Left lobe of liver (tissue), 2 donors: Measurements from ENCODE around the gene GLI1. TPM values are rescaled to one million over a fixed set of nuclear protein-coding genes. Genes with fewer than 3 reads are reported as not detected.
"Not testable (repeated sequence)": the region's sequence is repeated elsewhere in the genome, so short reads cannot be mapped to it uniquely, and the experiment has no call there.

Experiments
- ATAC-seq: fragments of 200-7000 bp; cut with Tn5 transposase; one replicate; pipeline ENCODE4 v1.9.1; 2020; ENCODE audit warnings: mild to moderate bottlenecking, moderate library complexity
- DNase-seq: peaks from one replicate; pipeline ENCODE4 v3.0.0-alpha.2; 2020; ENCODE audit warnings: low spot score
- total RNA-seq: library from RNA; stranded (reverse); gene quantifications from one replicate; pipeline ENCODE4 v1.2.1, GENCODE V29; 2021
- donor health status: DM: no; HTN: no; CAD: no; lungs with moderate emphysema.
- donor health status: DM: no; HTN: yes; CAD: no.

Gene GLI1
- total RNA-seq, result 0.20 TPM

GRCh38 chr12:57459750-57460467 is at the start of gene GLI1:
Gene GLI1 (plus strand): TSS chr12:57459785. CDS start chr12:57463692, 3,907 bp downstream.
- ATAC-seq, result no peak
- DNase-seq, result no peak

GRCh38 chr12:57410534-57410933 is 49.1 kb upstream of the GLI1 start:
- ATAC-seq (no peak), DNase-seq (no peak)

- not testable (repeated sequence) for DNase-seq, ATAC-seq
Observed at GRCh38 chr12:57414160-57414559, 45.4 kb upstream of the GLI1 start.

- no peak for DNase-seq
- ATAC-seq, result no peak
Observed at GRCh38 chr12:57415088-57415487, 44.5 kb upstream of the GLI1 start.

GRCh38 chr12:57416039-57416996 is 43.3 kb upstream of the GLI1 start:
- ATAC-seq (no peak), DNase-seq (no peak)

GRCh38 chr12:57418255-57418654 is 41.3 kb upstream of the GLI1 start:
- DNase-seq, result peak; percentile 81
- ATAC-seq, result peak; percentile 92

- ATAC-seq (no peak), DNase-seq (no peak)
Observed at GRCh38 chr12:57419495-57419894, 40.1 kb upstream of the GLI1 start.

- no peak for ATAC-seq
- DNase-seq, result no peak
Observed at GRCh38 chr12:57420482-57420881, 39.1 kb upstream of the GLI1 start.

- not testable (repeated sequence) for ATAC-seq, DNase-seq
Observed at GRCh38 chr12:57426948-57427347, 32.6 kb upstream of the GLI1 start.

- DNase-seq (no peak), ATAC-seq (no peak)
Observed at GRCh38 chr12:57428965-57429364, 30.6 kb upstream of the GLI1 start.

- no peak for DNase-seq
- ATAC-seq, result no peak
Observed at GRCh38 chr12:57429473-57430111, 30.0 kb upstream of the GLI1 start.

- ATAC-seq, result peak; percentile 50
- peak; percentile 70 for DNase-seq
Observed at GRCh38 chr12:57430112-57430930, 29.3 kb upstream of the GLI1 start.

GRCh38 chr12:57430931-57431566 is 28.5 kb upstream of the GLI1 start, which contains the start of gene R3HDM2:
Gene R3HDM2 (minus strand): TSS chr12:57431043. CDS start chr12:57310428, 120,615 bp downstream.
- ATAC-seq (peak; percentile 74), DNase-seq (peak; percentile 97)

GRCh38 chr12:57431654-57432188 is 27.9 kb upstream of the GLI1 start:
- no peak for ATAC-seq

GRCh38 chr12:57433370-57433769 is 26.2 kb upstream of the GLI1 start:
- no peak for DNase-seq
- no peak for ATAC-seq

More at GRCh38 chr12:57431654-57432188, 27.9 kb upstream of the GLI1 start:
- no peak for DNase-seq

GRCh38 chr12:57434517-57435223 is 24.9 kb upstream of the GLI1 start, which contains the start of gene INHBC:
Gene INHBC (plus strand): TSS chr12:57434784. CDS start chr12:57434887, 103 bp downstream.
- ATAC-seq, result peak; percentile 61
- DNase-seq, result peak; percentile 97

- ATAC-seq (peak; percentile 12), DNase-seq (no peak)
Observed at GRCh38 chr12:57435293-57435692, 24.3 kb upstream of the GLI1 start.

GRCh38 chr12:57438400-57438799 is 21.2 kb upstream of the GLI1 start:
- ATAC-seq (no peak), DNase-seq (no peak)
